Measurements from ENCODE around the gene MISP.

The MISP gene

DNA sequence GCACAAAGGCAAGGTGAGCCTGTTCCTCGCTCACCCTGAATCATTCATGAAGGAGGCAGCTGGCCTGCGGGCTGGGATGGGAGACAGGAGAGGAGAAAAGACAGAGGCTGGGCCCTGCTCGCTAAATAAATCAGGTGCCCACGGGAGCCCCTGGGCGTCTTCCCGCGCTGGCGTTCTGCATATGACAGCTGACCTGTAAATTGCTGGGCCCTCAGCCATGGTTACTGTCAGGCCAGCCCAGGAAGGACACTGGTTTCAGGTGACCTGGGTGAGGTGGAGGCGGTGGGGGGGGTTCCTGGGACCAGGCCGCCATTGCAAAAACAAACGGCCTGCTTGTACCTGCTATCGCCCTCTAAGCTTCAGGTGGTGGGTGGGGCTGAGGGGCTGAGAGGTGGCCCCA, 42.9 kb downstream of the MISP start:
- Histone ChIP-seq H3K9me3 (no peaks in the 10 kb centered on the region), H3K4me2 (no peak overlapping the region), H4K20me1 (peaks cover 12% of the 10 kb centered on the region), H3K27ac (no peak overlapping the region), H3K36me3 (peaks cover 8% of the 10 kb centered on the region), H3K9ac (no peak overlapping the region), H3K4me1 (peaks cover 38% of the 10 kb centered on the region), H3K4me3 (no peak overlapping the region), H3K27me3 (no peaks in the 10 kb centered on the region)
- TF ChIP-seq Cebpa-rat (IDR thresholded peaks at IDR 0.05): no peak

GRCh38 chr19:795073-795611, 44.2 kb downstream of the MISP start:
- no peak for TF ChIP-seq Cebpa-rat (IDR thresholded peaks at IDR 0.05)
- H3K4me3 ChIP-seq: no peak overlapping the region
- H3K27ac ChIP-seq: no peak overlapping the region
- H3K4me2 ChIP-seq: no peak overlapping the region
- no peaks in the 10 kb centered on the region for H3K27me3 ChIP-seq
- peaks cover 21% of the 10 kb centered on the region for H3K36me3 ChIP-seq
- H3K9ac ChIP-seq: no peak overlapping the region
- H4K20me1 ChIP-seq: peaks cover 25% of the 10 kb centered on the region
- peaks cover 40% of the 10 kb centered on the region for H3K4me1 ChIP-seq
- H3K9me3 ChIP-seq: no peaks in the 10 kb centered on the region

DNA sequence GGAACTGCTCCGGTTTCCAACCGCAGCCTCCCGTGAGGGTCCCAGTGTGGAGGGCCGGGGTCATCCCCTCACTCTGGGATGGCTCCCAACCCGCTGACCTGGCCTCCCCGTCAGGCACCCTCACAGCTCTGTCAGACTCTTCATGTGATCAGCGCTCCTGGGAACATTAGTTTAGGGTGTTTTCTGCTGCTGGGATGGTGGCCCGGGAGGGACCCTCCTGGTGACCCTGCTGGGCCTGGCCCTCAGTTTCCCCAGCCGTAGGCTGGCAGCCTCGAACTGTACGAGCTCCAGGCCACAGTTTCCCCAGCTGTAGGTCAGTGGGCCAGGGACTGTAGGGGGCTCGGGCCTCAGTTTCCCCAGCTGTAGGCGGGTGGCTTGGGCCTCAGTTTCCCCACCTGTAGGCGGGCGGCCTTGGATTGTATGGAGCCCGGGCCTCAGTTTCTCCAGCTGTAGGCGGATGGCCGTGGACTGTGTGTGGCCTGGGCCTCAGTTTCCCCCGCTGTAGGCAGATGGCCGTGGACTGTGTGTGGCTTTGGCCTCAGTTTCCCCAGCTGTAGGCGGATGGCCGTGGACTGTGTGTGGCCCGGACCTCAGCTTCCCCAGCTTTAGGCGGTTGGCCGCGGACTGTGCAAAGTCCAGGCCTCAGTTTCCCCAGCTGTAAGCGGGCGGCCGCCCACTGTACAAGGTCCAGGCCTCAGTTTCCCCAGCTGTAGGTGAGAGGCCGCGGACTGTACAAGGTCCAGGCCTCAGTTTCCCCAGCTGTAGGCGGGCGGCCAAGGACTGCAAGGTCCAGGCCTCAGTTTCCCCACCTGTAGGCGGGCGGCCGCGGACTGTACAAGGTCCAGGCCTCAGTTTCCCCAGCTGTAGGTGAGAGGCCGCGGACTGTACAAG, 45.0 kb downstream of the MISP start:
- peak overlapping the region; percentile 83 for H3K27ac ChIP-seq

DNA sequence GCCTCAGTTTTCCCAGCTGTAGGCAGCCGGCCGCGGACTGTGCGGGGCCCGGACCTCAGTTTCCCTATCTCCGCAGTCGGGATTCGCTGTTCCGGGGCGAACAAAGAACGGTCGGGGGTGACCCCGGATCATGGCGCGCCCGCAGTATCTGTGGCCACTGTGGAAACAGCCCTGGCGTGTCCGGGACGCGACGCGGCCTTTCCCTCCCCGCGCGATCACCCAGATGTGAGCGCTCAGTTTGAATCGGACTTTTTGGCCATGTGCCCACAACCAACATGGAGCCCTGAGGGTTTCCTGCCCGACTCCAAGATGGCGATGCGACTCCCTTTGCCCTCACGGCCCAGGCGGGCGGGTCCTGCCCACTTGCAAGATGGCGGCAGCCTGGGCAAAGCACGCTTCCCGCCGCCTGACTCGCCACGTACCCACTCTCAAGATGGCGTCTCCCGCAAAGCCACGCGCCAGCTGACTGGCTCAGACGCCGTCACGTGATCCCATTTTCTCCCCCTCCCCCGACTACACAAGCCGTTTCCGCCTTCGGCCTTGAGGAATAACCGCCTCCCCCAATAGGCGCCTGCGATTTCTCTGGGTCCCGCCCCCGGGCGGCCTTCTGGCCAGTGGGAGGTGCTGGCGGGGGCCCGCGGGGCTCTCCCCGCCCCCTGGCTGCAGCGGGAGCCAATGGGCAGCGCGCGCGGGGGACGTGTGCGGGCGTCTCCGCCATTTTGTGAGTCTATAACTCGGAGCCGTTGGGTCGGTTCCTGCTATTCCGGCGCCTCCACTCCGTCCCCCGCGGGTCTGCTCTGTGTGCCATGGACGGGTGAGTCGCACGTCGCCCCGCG, 46.0 kb downstream of the MISP start, which contains the start of gene PTBP1:
PTBP1 (plus strand) TSS at position 761 of the 836 bp plus-strand sequence; CDS start at position 807, 46 bp downstream.
- peak within 1 kb of the TSS; percentile 92 for H3K4me3 ChIP-seq
- no peaks in the 10 kb centered on the region for H3K27me3 ChIP-seq
- H3K27ac ChIP-seq: peak within 1 kb of the TSS; percentile 98
- H3K9ac ChIP-seq: peak within 1 kb of the TSS; percentile 94
- peaks cover 45% of the 10 kb centered on the region for H3K4me1 ChIP-seq
- H3K9me3 ChIP-seq: no peaks in the 10 kb centered on the region
- H4K20me1 ChIP-seq: peaks cover 43% of the 10 kb centered on the region
- peak within 1 kb of the TSS; percentile 100 for H3K4me2 ChIP-seq
- no peak for TF ChIP-seq Cebpa-rat (IDR thresholded peaks at IDR 0.05)
- H3K36me3 ChIP-seq: peaks cover 39% of the 10 kb centered on the region

More for the DNA sequence above, 45.0 kb downstream of the MISP start:
- peaks cover 33% of the 10 kb centered on the region for H4K20me1 ChIP-seq
- H3K4me1 ChIP-seq: peaks cover 45% of the 10 kb centered on the region
- H3K4me2 ChIP-seq: peak overlapping the region; percentile 92
- peak overlapping the region; percentile 75 for H3K4me3 ChIP-seq
- H3K36me3 ChIP-seq: peaks cover 29% of the 10 kb centered on the region
- no peak for TF ChIP-seq Cebpa-rat (IDR thresholded peaks at IDR 0.05)
- no peaks in the 10 kb centered on the region for H3K27me3 ChIP-seq
- no peaks in the 10 kb centered on the region for H3K9me3 ChIP-seq
- H3K9ac ChIP-seq: peak overlapping the region; percentile 85; the same call in 1 of the 2 replicates

- Histone ChIP-seq H3K9me3 (no peaks in the 10 kb centered on the region), H3K9ac (peak overlapping the region; percentile 94), H3K27ac (peak overlapping the region; percentile 98), H3K27me3 (no peaks in the 10 kb centered on the region), H3K36me3 (peaks cover 47% of the 10 kb centered on the region), H4K20me1 (peaks cover 51% of the 10 kb centered on the region), H3K4me2 (peak overlapping the region; percentile 100), H3K4me1 (peaks cover 38% of the 10 kb centered on the region), H3K4me3 (peak overlapping the region; percentile 92)
- TF ChIP-seq Cebpa-rat (IDR thresholded peaks at IDR 0.05): no peak
These were observed 46.9 kb downstream of the MISP start for GRCh38 chr19:797528-798414.

GRCh38 chr19:798415-799075, 47.6 kb downstream of the MISP start:
- H3K36me3 ChIP-seq: peaks cover 55% of the 10 kb centered on the region
- H3K4me3 ChIP-seq: peak overlapping the region; percentile 92
- no peaks in the 10 kb centered on the region for H3K9me3 ChIP-seq
- peak overlapping the region; percentile 94 for H3K9ac ChIP-seq
- no peaks in the 10 kb centered on the region for H3K27me3 ChIP-seq
- peaks cover 38% of the 10 kb centered on the region for H3K4me1 ChIP-seq
- peak overlapping the region; percentile 98 for H3K27ac ChIP-seq
- no peak for TF ChIP-seq Cebpa-rat (IDR thresholded peaks at IDR 0.05)
- peak overlapping the region; percentile 100 for H3K4me2 ChIP-seq
- H4K20me1 ChIP-seq: peaks cover 59% of the 10 kb centered on the region

DNA sequence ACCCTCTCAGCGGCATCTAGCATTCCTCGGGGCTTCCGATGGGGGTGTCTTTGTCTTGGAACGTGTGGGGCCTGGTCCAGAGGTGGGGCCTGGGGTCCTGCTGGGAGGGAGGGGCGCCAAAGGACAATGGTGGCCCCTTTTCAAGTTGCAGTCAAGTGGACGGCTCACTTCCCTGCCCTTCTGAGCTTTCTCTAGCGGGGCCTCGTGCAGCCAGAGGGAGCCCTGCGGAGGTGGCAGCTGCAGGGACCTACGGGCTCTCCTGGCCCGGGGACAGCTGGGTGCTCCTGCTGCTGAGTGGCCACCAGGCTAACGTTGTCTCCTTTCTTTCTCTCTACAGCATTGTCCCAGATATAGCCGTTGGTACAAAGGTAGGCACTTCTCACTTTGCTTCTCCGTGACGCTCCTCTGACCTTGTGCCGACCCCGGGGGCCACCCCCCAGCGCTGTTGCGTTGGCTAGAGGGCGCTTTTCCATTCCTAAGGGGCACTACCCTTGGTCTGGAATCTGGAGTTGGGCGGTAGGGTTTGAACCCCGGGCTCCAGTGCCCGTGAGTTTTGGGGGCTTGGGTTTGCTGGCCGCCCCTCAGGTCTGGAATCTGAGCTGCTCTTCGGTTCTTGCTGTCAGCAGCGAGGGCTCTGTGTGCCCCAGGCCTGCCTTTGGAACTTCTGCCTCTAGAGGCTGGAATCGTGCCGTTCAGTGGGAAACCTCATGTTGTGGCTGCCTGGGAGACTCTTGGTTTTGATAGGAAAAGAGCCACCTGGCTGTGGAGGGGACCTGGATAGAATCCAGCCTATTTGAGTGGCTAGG, 48.4 kb downstream of the MISP start:
- Histone ChIP-seq H3K9ac (peak overlapping the region; percentile 94), H4K20me1 (peaks cover 66% of the 10 kb centered on the region), H3K4me3 (peak overlapping the region; percentile 92), H3K27me3 (no peaks in the 10 kb centered on the region), H3K4me1 (peaks cover 38% of the 10 kb centered on the region), H3K27ac (peak overlapping the region; percentile 98), H3K36me3 (peaks cover 62% of the 10 kb centered on the region), H3K4me2 (peak overlapping the region; percentile 100), H3K9me3 (no peaks in the 10 kb centered on the region)
- no peak for TF ChIP-seq Cebpa-rat (IDR thresholded peaks at IDR 0.05)

Data from BLaER1 (cell line).